ENCODE data around the gene COPB2. TPM values are rescaled to one million over a fixed set of nuclear protein-coding genes. Genes with fewer than 3 reads are reported as not detected.

COPB2 gene
- 100 to 1,000 TPM in 1 of 2 donors, 10 to 100 TPM in 1; 85.2 to 105 TPM for total RNA-seq

GRCh38 chr3:139389552-139390368 lies at the start of gene COPB2:
Gene COPB2, minus strand, starts transcription at chr3:139389647. Its CDS starts 97 bp downstream, at chr3:139389550.
- Mint-ChIP-seq H3K4me3 (peak within 1 kb of the TSS; percentile 85 to 89), H3K9me3 (no peaks in the 10 kb centered on the region), H3K4me1 (ENCODE audit: low read depth) (peaks cover 47% of the 10 kb centered on the region), H3K27ac (peak within 1 kb of the TSS; percentile 90), H3K36me3 (ENCODE audit: insufficient read depth in 2 of 2) (peaks cover 4% of the 10 kb centered on the region in 2 donors), H3K27me3 (ENCODE audit: low read depth) (no peaks in the 10 kb centered on the region)
- DNase-seq: peak; percentile 98
- peak; percentile 96 to 97 for ATAC-seq (replicated peaks in 1 of 2)

- DNase-seq: no peak
- no peak for ATAC-seq (replicated peaks in 1 of 2)
- Mint-ChIP-seq H3K27ac (no peak overlapping the region), H3K36me3 (ENCODE audit: insufficient read depth in 2 of 2) (no peaks in the 10 kb centered on the region), H3K9me3 (no peaks in the 10 kb centered on the region), H3K4me1 (ENCODE audit: low read depth) (no peaks in the 10 kb centered on the region), H3K27me3 (ENCODE audit: low read depth) (no peaks in the 10 kb centered on the region), H3K4me3 (no peak overlapping the region)
Measured at GRCh38 chr3:139434764-139435307, 45.4 kb upstream of the COPB2 start.

GRCh38 chr3:139434228-139434627 lies 44.8 kb upstream of the COPB2 start:
- Mint-ChIP-seq H3K4me3 (no peak overlapping the region), H3K27ac (no peak overlapping the region), H3K36me3 (ENCODE audit: insufficient read depth in 2 of 2) (no peaks in the 10 kb centered on the region), H3K9me3 (no peaks in the 10 kb centered on the region), H3K4me1 (ENCODE audit: low read depth) (no peaks in the 10 kb centered on the region), H3K27me3 (ENCODE audit: low read depth) (no peaks in the 10 kb centered on the region)
- no peak for DNase-seq
- no peak for ATAC-seq (replicated peaks in 1 of 2)

GRCh38 chr3:139433089-139433488 lies 43.6 kb upstream of the COPB2 start:
- Mint-ChIP-seq H3K27ac (no peak overlapping the region), H3K27me3 (ENCODE audit: low read depth) (no peaks in the 10 kb centered on the region), H3K4me1 (ENCODE audit: low read depth) (no peaks in the 10 kb centered on the region), H3K4me3 (no peak overlapping the region), H3K9me3 (no peaks in the 10 kb centered on the region), H3K36me3 (ENCODE audit: insufficient read depth in 2 of 2) (no peaks in the 10 kb centered on the region)
- DNase-seq (no peak), ATAC-seq (replicated peaks in 1 of 2) (no peak)

DNA sequence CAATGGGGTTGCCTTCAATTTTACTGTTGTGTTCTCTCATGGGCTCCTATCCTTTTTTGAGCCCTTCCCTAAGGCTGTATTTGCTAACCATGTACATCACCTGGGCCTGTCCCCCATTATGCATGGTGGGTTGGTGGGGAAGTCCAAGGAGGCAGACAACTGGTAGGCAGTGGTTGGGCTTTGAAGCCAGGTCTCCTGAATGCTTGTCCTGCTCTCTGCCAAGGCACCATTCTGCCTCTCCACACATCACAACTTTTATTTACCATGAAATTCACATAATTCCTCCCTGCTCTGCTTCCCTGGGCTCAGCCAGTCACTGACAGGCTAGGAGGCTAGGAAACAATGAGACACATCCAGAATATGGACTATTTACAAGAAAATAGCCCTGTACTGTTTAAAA lies 41.0 kb upstream of the COPB2 start:
- Mint-ChIP-seq H3K27me3 (ENCODE audit: low read depth) (no peaks in the 10 kb centered on the region), H3K4me1 (ENCODE audit: low read depth) (no peaks in the 10 kb centered on the region), H3K4me3 (no peak overlapping the region), H3K36me3 (ENCODE audit: insufficient read depth in 2 of 2) (no peaks in the 10 kb centered on the region), H3K27ac (no peak overlapping the region), H3K9me3 (no peaks in the 10 kb centered on the region)
- ATAC-seq (replicated peaks in 1 of 2): no peak
- no peak for DNase-seq

- peak in 1 of 2 donors; percentile 65 for ATAC-seq (replicated peaks in 1 of 2)
- H3K9me3 Mint-ChIP-seq: no peaks in the 10 kb centered on the region
- H3K4me1 Mint-ChIP-seq (ENCODE audit: low read depth): no peaks in the 10 kb centered on the region
- H3K4me3 Mint-ChIP-seq: no peak overlapping the region
- no peaks in the 10 kb centered on the region for H3K36me3 Mint-ChIP-seq (ENCODE audit: insufficient read depth in 2 of 2)
- peak in 1 of 2 donors; percentile 13 for DNase-seq
- no peak overlapping the region for H3K27ac Mint-ChIP-seq
- no peaks in the 10 kb centered on the region for H3K27me3 Mint-ChIP-seq (ENCODE audit: low read depth)
Measured at GRCh38 chr3:139427283-139428060, 38.0 kb upstream of the COPB2 start.

- no peak overlapping the region for H3K27ac Mint-ChIP-seq
- ATAC-seq (replicated peaks in 1 of 2): no peak
- no peaks in the 10 kb centered on the region for H3K9me3 Mint-ChIP-seq
- no peak overlapping the region for H3K4me3 Mint-ChIP-seq
- H3K36me3 Mint-ChIP-seq (ENCODE audit: insufficient read depth in 2 of 2): no peaks in the 10 kb centered on the region
- no peaks in the 10 kb centered on the region for H3K27me3 Mint-ChIP-seq (ENCODE audit: low read depth)
- no peak for DNase-seq
- H3K4me1 Mint-ChIP-seq (ENCODE audit: low read depth): no peaks in the 10 kb centered on the region
Measured at GRCh38 chr3:139425745-139426400, 36.4 kb upstream of the COPB2 start.

DNA sequence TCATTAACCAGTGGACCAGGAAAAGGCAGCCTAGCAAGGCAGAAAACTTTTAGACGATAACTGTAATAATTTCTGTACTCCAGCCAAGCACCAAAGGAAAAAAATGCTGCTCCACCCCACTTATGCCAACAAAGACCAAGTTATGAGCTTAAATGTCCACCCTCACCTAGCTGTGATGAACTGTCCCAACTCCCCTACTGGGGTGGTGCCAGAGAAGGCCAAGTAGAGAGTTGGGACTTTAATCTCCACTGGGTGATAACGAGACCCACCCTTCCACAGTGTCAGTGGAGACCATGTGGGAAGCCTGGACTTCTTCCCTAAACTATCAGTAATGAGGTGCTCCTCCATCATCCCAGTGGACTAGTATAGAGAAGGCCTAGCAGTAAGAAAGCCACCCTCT lies 33.8 kb upstream of the COPB2 start:
- H3K27ac Mint-ChIP-seq: peak overlapping the region; percentile 28
- no peaks in the 10 kb centered on the region for H3K27me3 Mint-ChIP-seq (ENCODE audit: low read depth)
- H3K36me3 Mint-ChIP-seq (ENCODE audit: insufficient read depth in 2 of 2): peaks cover 0 to 2% of the 10 kb centered on the region in 2 donors
- DNase-seq (no peak), ATAC-seq (replicated peaks in 1 of 2) (no peak)
- no peak overlapping the region for H3K4me3 Mint-ChIP-seq
- no peaks in the 10 kb centered on the region for H3K4me1 Mint-ChIP-seq (ENCODE audit: low read depth)
- H3K9me3 Mint-ChIP-seq: no peaks in the 10 kb centered on the region

DNA sequence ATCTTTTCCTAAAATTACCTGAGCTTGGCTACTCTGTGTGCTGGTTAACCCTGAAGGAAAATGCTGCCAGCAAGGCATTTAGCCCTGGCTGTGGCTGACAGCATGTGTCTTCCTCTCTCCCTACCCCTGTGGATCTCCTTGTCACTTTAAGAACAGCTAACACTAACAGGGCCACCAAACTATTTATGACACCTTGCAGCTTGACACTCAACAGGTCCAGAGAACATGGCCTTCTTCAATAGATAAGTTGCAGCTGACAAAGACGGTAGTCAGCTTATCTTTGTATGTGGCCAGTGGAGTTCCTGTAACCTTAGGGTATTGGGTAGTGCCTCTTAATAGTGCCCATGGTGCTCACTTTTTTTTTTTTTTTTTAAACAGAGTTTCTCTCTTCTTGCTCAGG lies 32.0 kb upstream of the COPB2 start:
- no peaks in the 10 kb centered on the region for H3K4me1 Mint-ChIP-seq (ENCODE audit: low read depth)

DNA sequence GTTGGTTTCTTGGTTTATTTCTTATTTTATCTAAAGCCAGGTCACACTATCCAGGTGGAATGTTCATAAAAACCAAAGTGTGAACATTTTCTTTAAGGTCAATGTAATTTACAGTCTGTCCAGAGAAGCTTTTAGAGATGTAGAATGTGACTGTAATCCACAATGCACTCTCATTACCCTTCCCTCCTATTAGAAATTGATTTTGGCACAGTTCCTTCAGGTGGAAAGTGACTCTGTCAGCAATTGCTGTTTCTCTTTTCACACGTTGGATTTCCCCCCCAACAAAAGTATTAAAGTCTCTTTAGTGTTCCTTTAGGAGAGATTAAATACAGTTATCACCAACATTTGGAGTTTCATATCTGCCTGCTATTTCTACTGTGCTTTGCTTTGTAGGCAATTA lies 31.6 kb upstream of the COPB2 start:
- ATAC-seq (replicated peaks in 1 of 2) (no peak), DNase-seq (no peak)
- Mint-ChIP-seq H3K9me3 (peaks cover 4 to 11% of the 10 kb centered on the region in 2 donors), H3K4me1 (ENCODE audit: low read depth) (no peaks in the 10 kb centered on the region), H3K27me3 (ENCODE audit: low read depth) (no peaks in the 10 kb centered on the region), H3K4me3 (no peak overlapping the region), H3K36me3 (ENCODE audit: insufficient read depth in 2 of 2) (peaks cover 5 to 7% of the 10 kb centered on the region in 2 donors), H3K27ac (no peak overlapping the region)

More for the DNA sequence above, 32.0 kb upstream of the COPB2 start:
- ATAC-seq (replicated peaks in 1 of 2) (no peak), DNase-seq (no peak)
- Mint-ChIP-seq H3K27me3 (ENCODE audit: low read depth) (no peaks in the 10 kb centered on the region), H3K4me3 (no peak overlapping the region), H3K9me3 (peaks cover 4 to 10% of the 10 kb centered on the region in 2 donors), H3K27ac (no peak overlapping the region), H3K36me3 (ENCODE audit: insufficient read depth in 2 of 2) (peaks cover 4% of the 10 kb centered on the region in 2 donors)

- Mint-ChIP-seq H3K9me3 (peaks cover 15 to 26% of the 10 kb centered on the region in 2 donors), H3K4me1 (ENCODE audit: low read depth) (no peaks in the 10 kb centered on the region), H3K36me3 (ENCODE audit: insufficient read depth in 2 of 2) (peaks cover 18% of the 10 kb centered on the region in 2 donors), H3K27me3 (ENCODE audit: low read depth) (no peaks in the 10 kb centered on the region), H3K4me3 (no peak overlapping the region), H3K27ac (no peak overlapping the region)
- DNase-seq (no peak), ATAC-seq (replicated peaks in 1 of 2) (no peak)
Measured at GRCh38 chr3:139418144-139418543, 28.7 kb upstream of the COPB2 start.

DNA sequence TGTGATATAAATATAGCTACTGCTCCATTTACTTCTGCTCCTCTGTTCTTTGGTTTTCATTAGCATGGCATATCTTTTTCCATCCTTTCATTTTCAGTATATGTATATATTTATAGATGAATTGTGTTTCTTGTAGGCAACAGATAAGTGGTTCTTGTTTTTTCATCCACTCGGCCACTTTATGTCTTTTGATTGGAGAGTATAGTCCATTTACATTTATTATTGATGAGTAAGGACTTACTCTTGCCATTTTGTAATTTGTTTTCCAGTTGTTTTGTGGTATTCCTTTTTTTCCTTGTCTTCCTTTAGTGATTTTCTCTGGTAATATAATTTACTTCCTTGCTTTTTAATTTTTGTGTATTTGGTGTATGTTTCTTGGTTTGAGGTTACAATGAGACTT lies 26.8 kb upstream of the COPB2 start:
- Mint-ChIP-seq H3K4me3 (no peak overlapping the region), H3K9me3 (peaks cover 20 to 35% of the 10 kb centered on the region in 2 donors), H3K4me1 (ENCODE audit: low read depth) (no peaks in the 10 kb centered on the region), H3K27me3 (ENCODE audit: low read depth) (no peaks in the 10 kb centered on the region), H3K36me3 (ENCODE audit: insufficient read depth in 2 of 2) (peaks cover 19 to 23% of the 10 kb centered on the region in 2 donors), H3K27ac (peak overlapping the region; percentile 76)
- no peak for ATAC-seq (replicated peaks in 1 of 2)
- no peak for DNase-seq

Measured in activated T-cell treated with anti-CD3 and anti-CD28 coated beads, Interleukin-2, amount 50 U/mL, for 72 hours (primary cell).